A172 (cell line): ENCODE measurements around the gene ABI2. TPM values are rescaled to one million over a fixed set of nuclear protein-coding genes. Genes with fewer than 3 reads are reported as not detected.
A peak's percentile ranks its signal among the peaks of the same experiment; 100 is the strongest.
"Not testable (repeated sequence)": the region's sequence is repeated elsewhere in the genome, so short reads cannot be mapped to it uniquely, and the experiment has no call there.

Source experiments
- DNase-seq: peaks from one replicate; pipeline ENCODE4 v3.0.0-alpha.2; 2015; ENCODE audit warnings: low spot score
- total RNA-seq: library from RNA; depleted of rRNA; stranded (reverse); fragments of >200 nt; shearing (Covaris generic); gene quantifications from 2 replicates; pipeline ENCODE4 v1.2.3, GENCODE V29; 2014; rRNA removed

Gene ABI2
- total RNA-seq = 57.9 and 64.0 TPM in 2 replicates

- peak; percentile 78 for DNase-seq
Observed at GRCh38 chr2:203327901-203328759, at the start of gene ABI2. ABI2 (plus strand) TSS chr2:203328394; CDS start chr2:203328515, 121 bp downstream.

GRCh38 chr2:203279288-203279687 is 48.9 kb upstream of the ABI2 start:
- DNase-seq = no peak

- DNase-seq = peak; percentile 92
Observed at GRCh38 chr2:203280428-203281064, 47.6 kb upstream of the ABI2 start.

- no peak for DNase-seq
Observed at GRCh38 chr2:203282101-203282500, 46.1 kb upstream of the ABI2 start.

- DNase-seq = no peak
Observed at GRCh38 chr2:203286532-203286931, 41.7 kb upstream of the ABI2 start.

DNA sequence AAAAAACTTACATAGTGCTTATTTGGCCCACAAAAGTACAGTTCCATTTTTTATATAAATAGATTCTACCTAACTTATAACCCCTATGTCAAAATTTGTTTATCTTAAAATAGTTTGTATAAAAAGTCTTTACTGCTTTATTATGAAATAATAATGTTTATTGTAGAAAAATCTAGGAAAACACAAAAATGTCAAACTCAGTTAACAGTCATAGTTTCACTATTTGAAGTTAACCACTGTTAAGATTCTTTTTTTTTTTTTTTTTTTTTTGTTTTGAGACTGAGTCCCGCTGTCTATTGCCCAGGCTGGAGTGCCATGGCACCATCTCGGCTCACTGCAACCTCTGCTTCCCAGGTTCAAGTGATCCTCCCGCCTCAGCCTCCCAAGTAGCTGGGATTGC is 26.5 kb upstream of the ABI2 start:
- no peak for DNase-seq

DNA sequence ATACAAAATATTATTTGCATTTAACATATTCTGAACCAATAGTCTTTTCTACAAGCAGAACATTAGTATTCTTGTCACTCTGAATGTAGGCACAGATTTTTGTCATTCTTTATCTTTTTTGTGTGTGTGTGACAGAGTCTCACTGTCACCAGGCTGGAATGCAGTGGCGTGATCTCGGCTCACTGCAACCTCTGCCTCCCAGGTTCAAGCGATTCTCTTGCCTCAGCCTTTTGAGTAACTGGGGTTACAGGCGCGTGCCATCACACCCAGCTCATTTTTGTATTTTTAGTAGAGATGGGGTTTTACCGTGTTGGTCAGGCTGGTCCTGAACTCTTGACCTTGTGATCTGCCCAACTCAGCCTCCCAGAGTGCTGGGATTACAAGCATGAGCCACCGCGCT is 25.6 kb upstream of the ABI2 start:
- not testable (repeated sequence) for DNase-seq

- DNase-seq = no peak
Observed at GRCh38 chr2:203310688-203311436, 17.3 kb upstream of the ABI2 start.

DNA sequence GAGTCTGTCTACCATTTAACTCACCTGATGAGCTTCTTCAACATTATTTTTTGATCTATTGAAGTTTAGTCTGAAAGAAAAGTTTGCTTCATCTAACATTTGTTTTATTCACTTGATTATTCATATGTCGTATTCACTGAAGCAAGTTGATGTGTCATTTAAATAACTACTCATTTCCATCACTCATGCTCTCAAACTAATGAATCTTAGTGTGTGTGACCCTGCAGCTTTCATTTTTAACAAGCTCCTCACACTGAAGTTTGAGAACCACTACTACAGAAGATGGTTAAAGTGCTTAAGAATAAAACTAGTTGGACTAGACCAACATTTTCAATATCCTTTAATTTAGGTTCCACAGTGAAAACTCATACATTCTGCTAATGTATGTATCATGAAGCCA is 1.8 kb upstream of the ABI2 start:
- DNase-seq = no peak

- DNase-seq = no peak
Observed at GRCh38 chr2:203327582-203327900, 653 bp upstream of the ABI2 start.

GRCh38 chr2:203328760-203329540 is 756 bp downstream of the ABI2 start:
- DNase-seq = peak; percentile 33

- no peak for DNase-seq
Observed at GRCh38 chr2:203330434-203330833, 2.2 kb downstream of the ABI2 start.

DNA sequence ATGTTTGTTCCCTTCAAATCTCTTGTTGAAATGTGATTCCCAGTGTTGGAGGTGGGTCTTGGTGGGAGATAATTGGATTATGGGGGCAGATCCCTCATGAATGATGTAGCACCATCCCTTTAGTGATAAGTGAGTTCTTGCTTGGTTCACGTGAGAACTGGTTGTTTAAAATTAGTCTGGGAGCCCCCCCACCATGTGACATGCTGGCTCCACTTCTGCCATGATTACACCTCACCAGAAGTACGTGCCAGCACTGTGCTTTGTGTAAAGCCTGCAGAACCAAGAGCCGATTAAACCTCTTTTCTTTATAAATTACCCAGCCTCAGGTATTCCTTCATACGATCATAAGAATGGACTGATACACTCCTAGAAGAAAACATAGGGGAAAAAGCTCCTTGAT is 10.1 kb downstream of the ABI2 start:
- no peak for DNase-seq

DNA sequence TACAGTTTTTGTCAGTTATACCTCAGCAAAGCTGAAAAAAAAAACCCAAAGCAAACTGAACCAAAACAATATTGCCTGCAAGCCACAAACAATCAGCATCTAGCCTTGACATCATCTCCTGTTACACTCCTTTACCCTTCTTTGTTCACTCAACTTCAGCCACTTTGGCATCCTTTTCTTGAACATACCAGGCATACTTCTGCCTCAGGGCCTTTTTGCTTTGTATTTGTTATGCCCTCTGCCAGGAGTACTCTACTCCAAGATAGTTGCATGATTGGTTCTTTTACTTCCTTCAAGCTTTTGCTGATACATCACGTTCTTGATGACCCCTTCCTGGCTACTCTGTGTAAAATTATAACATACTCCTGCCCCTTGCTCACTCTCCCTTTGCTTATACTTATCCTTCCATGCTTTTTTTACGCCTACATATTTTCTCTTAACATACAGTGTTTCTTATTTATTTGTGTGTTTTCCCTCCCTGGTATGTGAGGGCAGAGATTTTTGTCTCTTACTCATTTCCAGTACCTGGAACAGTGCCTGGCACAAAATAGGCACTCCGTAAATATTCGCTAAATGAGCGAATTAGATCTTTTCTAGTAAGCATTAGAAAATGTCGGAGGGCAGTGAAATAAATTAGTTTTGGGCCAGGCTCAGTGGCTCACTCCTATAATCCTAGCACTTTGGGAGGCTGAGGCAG is 12.7 kb downstream of the ABI2 start:
- peak; percentile 75 for DNase-seq

- DNase-seq = no peak
Observed at GRCh38 chr2:203341741-203342310, 13.6 kb downstream of the ABI2 start.

- DNase-seq = not testable (repeated sequence)
Observed at GRCh38 chr2:203342374-203342773, 14.2 kb downstream of the ABI2 start.

DNA sequence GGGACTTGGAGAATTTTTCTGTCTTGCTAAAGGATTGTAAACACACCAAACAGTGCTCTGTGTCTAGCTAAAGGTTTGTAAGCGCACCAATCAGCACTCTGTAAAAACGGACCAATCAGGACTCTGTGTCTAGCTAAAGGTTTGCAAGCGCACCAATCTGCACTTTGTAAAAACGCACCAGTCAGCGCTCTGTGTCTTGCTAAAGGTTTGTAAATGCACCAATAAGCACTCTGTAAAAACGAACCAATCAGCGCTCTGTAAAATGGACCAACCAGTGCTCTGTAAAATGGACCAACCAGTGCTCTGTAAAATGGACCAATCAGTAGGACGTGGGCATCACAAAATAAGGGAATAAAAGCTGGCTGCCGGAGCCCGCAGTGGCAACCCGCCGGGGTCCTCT is 16.5 kb downstream of the ABI2 start:
- DNase-seq = peak; percentile 4

DNA sequence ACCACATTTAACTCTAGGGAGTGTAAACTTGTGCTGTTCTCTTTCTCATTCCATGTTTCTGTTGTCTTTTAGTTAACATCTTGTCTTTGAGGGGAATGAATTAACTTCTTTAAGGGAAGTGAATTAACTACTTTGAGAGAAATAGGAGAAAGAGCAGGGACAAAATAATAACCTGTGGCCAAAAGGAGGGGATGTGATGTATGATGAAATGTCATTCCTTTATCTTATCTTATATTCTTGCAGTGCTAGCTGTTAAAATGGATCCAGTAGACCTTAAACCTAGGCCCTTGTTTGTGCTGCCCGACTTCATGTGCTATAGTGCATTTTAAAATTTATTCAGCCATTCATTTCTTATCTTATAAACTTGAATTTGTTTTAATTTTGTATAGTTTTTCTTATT is 18.4 kb downstream of the ABI2 start:
- DNase-seq = no peak

DNA sequence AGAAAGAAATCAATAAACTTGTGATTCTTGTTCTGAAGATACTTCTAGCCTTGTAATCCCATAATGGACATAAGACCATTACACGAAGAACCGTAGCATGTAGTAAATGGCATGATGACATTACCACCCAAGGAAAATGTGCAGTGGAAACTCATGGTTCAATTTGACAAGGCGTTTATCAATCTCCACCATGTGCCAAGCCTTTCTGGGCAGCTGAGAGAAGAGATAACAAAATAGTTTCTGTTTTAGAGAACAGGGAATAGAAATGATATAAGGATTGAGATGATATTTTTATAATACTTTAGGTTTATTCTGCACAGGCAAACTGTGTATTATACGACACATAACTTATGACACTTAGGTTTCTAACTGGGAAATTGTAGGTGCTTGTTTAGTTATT is 19.2 kb downstream of the ABI2 start:
- DNase-seq = no peak

GRCh38 chr2:203352604-203353255 is 24.5 kb downstream of the ABI2 start:
- DNase-seq = no peak
